ENCODE data around the gene JMJD7.

JMJD7 gene

GRCh38 chr15:41883484-41883825, 55.6 kb downstream of the JMJD7 start:
- no peak for DNase-seq (ENCODE audit: low read depth)

GRCh38 chr15:41884458-41884857, 56.6 kb downstream of the JMJD7 start:
- no peak for DNase-seq (ENCODE audit: low read depth)

- no peak for DNase-seq (ENCODE audit: low read depth)
These were observed 57.4 kb downstream of the JMJD7 start for GRCh38 chr15:41885321-41885720.

GRCh38 chr15:41885841-41886240, 57.9 kb downstream of the JMJD7 start:
- no peak for DNase-seq (ENCODE audit: low read depth)

GRCh38 chr15:41886741-41887140, 58.8 kb downstream of the JMJD7 start:
- no peak for DNase-seq (ENCODE audit: low read depth)

GRCh38 chr15:41887161-41887560, 59.3 kb downstream of the JMJD7 start:
- no peak for DNase-seq (ENCODE audit: low read depth)
